ENCODE measurements around the gene ORMDL1.
"Not testable (repeated sequence)": the region's sequence is repeated elsewhere in the genome, so short reads cannot be mapped to it uniquely, and the experiment has no call there.

ORMDL1 gene

DNA sequence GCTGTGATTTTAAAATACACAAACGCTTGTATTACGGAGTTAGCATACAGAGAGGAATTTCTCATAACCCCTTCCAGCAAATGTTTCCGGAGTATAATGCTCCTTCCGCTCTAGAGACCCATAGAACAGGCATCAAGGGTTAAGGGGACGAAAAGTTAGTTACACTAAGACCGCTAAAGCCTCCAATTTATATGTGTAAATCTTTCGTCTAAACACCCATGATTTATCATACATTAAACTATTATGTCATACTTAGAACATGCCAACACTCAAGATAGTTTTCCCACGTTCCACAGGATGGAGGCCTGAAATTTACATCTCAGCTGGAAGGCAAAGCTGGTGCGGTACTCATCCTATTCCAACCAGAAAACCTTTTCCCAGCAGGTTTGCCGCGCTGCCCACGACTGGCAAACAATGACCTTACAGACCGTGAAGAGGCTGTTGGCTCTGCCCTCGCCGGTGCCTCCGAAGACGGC is 650 bp downstream of the ORMDL1 start:
- intact Hi-C loops (cut with DNase I), result loop anchor here (5.0 kb wide), 1 partner anchor 121 kb away; the partner anchor contains the start of gene ASNSD1
- peak in 3 of 42 donors; percentile 15 to 22 (median 22) for DNase-seq

DNA sequence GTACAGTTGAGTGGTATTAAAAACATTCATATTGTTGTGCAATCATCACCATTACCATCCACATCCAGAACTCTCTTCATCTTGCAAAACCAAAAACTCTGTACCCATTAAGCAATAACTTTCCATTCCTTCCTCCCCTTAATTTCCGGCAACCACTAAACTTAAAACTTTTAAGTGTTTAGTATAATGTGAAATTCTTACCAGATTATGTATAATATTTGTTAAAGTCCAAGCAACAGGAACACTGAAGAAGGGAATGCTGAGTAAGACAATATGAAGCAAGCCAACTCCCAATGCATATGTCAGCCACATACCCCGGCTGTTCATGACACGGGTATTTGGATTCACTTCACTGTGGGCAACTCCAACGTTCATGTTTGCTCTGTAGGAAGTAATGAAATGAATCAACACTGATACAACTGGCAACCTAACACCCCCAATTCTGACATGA is 1.9 kb downstream of the ORMDL1 start:
- DNase-seq, result no peak
- intact Hi-C loops (cut with DNase I), result loop anchor here (5.0 kb wide), 1 partner anchor 120 kb away; the partner anchor contains the start of gene ASNSD1

DNA sequence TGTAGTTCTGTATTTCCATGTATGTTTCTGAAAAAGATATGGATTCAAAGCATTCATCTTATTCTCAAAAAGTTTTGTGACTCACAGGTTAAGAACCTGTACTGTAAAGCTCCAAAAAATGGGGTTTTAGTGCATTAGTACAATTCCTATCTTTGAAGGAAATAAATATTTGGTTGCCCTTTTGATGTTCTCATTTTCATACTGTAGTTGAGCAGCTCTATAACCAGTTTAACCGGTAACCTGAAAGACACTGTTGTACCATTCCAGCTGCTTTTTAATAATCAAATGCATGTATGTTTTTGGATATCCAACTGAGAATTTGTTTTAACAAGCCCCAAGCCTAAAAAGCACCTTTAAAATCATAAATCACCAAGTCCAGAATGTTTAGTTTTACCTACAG is 11.9 kb downstream of the ORMDL1 start:
- intact Hi-C loops (cut with DNase I), result no loop called here
- DNase-seq, result no peak

DNA sequence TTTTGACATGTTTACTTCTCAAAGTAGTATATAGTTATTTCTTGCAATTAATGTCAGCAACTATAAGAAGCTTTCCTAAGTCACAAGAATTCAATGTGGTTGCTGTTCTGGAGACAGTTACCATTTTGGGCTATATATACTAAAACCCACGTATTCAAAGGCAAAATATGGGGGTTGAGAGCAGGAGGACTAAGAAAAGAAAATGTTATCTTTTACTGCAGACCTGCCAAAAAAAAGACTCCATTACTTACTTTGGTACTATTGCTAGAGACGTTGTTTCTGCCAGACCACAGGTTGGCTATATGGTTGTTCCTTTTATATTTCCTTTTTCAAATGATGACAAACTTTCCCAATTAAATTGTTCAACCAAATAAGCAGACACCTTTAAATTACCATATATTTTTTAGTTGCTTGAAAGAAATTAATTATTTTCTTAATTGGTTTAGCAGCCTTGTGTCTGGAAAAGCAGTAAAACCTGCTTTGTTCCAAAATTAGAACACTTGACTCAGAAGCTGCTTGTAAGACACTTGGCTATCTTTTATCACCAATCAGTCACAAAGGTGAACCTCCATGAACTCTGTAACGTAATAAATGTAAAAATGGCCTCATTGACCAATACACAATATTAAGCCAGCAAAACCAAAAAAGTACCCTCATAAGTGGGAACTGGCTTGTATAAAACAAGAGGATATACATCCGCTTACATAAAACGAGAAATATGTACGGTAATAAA is 13.4 kb downstream of the ORMDL1 start:
- intact Hi-C loops (cut with DNase I), result no loop called here
- no peak for DNase-seq

DNA sequence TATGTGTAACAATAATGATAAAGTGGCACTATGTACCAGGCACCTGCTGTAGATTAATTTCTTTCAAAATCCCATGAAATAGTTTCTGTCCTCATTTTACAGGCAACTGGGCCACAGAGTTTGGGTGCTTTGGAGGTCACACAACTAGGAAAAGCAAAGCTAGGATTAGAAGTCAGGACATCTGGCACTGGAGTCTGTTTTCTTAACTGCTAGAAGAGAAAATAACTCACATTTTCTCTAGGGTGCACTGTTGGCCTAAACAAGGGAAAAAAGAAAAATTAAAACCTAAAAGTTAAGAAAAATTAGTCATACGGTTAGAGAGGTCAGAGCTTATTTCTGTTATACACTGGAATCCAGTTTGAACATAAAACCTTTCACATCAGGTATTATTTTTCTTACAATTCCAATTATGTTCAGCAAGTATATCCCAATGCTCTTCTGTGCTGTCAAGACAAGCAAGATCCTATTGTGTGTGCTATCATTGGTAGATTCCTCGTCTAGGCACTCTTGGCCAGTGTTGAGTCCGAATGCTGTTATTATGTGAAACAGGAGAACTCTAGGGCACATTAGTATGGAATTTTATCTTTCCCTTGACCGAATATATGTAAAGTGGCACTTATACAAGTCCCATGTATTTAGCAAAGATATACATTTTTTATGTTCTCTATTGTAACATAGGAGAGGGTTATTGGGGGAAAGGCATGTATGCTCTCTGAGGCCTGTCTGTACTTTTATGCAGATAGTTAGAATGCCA is 20.1 kb downstream of the ORMDL1 start:
- intact Hi-C loops (cut with DNase I), result loop anchor here (5.0 kb wide), 2 partner anchors 87 to 102 kb away; partner anchors contain the start of gene ASNSD1
- no peak for DNase-seq

DNA sequence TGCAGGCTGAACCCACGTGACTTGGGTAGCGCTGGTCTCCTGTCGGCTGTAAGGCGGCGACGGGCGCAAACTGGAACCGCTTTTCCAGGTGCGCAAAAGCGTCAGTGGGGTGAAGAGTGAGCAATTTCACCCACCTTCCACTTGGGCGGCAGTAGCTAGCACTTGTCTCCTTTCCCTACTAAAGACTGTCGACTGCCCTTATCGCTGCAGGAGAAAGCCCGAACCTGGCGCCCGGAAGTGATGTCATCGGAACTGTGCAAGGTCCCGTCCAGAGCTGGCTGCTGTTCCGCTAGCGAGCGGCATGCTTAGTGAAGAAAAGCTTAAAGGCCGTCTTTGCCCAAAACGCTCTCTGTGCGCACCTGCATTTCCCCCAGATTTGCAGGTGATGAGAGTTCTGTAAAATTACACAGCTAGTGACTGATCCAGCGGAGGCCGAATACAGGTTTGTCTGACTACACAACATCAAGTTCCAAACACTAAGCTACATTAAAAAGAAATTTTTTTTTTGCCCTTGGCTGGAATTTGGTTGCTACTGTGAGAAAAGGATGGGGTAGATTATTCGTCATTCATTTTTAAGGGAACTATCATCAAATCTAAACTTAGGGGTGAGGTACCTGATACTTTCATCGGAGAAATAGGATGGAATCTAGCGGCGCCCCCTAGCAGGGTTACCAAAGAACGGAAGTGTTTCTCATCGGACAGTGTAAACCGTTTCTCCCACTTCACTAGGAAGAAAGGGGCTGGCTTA is 21.4 kb downstream of the ORMDL1 start, which contains the start of gene OSGEPL1:
TSS of gene OSGEPL1 (minus strand) at position 242 of the 748 bp plus-strand sequence. CDS start 1,152 bp downstream, outside the sequence.
- intact Hi-C loops (cut with DNase I), result loop anchor here (5.0 kb wide), 2 partner anchors 85 to 100 kb away; partner anchors contain the start of gene ASNSD1
- peak; percentile 93 to 98 (median 97) for DNase-seq

DNA sequence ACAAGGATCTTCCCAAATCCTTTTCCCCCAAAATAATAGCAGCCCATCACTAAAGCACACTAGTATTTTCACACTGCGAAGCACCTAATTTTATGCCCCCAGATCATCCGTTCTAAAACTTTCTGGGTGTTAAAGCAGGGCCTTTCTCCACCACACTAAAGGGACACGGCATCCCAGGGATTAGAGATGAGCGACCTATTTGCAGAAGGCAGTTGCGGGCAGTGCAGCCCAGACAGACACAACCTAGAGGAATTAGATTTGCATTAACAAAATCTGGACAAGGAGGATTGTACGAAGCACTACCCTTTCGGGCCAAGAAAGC is 21.9 kb downstream of the ORMDL1 start:
- intact Hi-C loops (cut with DNase I), result loop anchor here (5.0 kb wide), 2 partner anchors 85 to 100 kb away; partner anchors contain the start of gene ASNSD1

DNA sequence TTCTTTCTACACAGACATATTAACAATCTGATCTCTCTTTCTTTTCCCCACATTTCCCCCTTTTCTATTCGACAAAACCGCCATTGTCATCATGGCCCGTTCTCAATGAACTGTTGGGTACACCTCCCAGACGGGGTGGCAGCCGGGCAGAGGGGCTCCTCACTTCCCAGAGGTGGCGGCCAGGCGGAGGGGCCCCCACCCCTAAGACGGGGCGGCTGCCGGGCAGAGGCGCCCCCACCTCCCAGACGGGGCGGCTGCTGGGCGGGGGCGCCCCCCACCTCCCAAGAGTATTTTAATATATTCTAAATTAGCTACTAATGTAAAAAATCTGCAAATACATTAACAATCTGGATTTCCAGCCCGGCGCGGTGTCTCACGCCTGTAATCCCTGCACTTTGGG is 24.0 kb downstream of the ORMDL1 start:
- intact Hi-C loops (cut with DNase I), result loop anchor here (5.0 kb wide), 2 partner anchors 83 to 98 kb away; partner anchors contain the start of gene ASNSD1
- not testable (repeated sequence) for DNase-seq

More for the DNA sequence above, 21.9 kb downstream of the ORMDL1 start:
- no peak for DNase-seq

DNA sequence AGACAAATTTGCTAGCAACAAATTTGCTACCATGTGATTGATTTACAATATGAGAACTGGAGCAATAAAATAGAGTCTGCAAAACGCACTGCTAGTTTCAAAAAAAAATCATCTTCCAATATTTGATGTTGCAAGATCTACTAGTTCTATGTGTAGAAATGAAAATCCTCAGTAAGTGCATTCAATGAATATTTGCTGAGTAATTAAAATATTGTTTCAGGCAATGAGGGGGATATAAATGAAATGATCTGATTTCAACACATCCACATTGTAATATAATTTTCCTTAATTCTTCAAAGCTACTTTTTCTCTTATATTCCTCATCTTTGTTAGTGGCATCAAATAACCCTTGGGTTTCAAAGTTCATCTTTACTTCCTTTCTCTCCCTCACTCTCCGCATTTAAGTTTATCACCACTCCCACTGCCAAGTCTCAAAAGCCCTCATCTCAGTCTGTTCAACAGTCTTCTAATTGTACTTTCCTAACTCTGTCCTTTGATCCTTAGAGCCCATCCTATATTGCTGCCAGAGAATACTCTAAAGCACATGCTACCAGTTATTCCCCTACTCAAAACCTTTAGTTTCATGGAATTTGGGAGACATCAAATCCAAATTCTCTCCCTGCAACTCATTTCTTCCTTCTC is 27.7 kb downstream of the ORMDL1 start:
- no peak for DNase-seq
- intact Hi-C loops (cut with DNase I), result no loop called here

DNA sequence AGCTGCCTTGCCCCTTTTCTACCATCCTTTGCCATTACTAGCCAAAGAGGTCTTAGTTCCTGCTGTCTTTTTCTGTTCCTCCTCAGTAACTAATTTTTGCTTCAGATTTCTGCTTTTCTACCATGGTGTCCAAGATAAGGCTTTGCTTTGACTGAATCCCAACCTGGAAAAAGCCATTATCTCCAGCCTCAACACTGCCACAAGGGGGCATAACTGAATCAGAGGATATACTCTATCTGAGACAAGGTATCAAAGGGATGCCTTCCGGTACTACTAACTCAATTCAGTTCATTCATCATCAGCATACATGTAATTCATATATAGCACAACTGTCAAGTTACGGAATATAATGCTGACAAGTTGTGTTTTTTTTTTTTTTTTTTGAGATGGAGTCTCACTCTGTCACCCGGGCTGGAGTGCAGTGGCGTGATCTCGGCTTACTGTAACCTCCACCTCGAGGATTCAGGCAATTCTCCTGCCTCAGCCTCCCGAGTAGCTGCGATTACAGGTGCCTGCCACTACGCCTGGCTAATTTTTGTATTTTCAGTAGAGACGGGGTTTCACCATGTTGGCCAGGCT is 33.0 kb downstream of the ORMDL1 start:
- DNase-seq, result peak in 8 of 42 donors; percentile 7 to 56 (median 22)
- intact Hi-C loops (cut with DNase I), result no loop called here

DNA sequence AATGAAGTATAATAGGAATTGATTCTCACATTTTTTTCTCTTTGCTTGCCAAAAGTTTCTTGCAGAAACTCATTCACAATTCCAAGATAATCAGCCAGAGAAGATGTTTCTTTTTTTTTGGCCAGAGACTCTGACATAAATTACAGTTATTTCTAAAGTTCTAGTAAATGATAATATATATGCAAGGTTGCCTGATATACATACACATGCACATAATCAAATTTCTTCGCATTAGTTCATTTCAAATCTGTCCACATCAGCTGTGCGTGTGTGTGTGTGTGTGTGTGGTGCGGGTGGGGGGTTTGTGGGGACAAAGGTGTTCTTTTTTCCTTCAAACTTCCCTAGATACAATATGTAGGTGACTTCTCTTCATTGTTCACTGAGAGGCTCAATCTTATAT is 54.7 kb downstream of the ORMDL1 start:
- intact Hi-C loops (cut with DNase I), result no loop called here
- DNase-seq, result no peak

DNA sequence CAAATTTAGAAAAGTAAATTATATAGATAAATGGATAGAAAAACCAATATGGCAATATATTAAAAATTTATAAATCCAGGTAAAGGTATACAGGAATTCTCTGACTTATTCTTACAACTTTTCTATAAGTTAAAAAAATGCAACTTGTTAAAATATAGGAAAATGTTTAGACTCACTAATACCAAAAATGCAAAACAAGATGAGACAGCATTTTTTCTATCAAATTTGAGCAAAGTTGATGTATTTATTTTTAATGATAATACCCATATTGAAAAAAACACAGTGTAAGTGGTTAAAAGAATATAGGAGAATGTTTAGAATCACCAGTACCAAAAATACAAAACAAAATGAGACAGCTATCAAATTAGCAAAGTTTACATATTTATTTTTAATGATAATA is 57.3 kb downstream of the ORMDL1 start:
- DNase-seq, result no peak
- intact Hi-C loops (cut with DNase I), result no loop called here

DNA sequence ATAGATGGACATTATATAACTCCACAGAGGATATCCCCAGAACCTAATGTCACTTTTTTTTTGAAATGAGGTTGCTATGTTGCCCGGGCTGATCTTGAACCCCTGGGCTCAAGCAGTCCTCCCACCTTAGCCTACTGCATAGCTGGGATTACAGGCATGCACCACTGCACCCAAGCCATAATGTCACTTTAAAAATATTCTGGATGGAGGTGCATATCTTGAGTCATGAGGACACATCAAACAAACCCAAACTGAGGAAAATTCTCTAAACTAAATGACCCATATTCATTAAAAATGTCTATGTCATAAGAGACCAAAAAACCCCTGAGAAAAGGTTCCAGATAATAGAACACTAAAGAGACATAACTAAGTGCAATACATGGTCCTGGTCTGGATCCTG is 57.9 kb downstream of the ORMDL1 start:
- intact Hi-C loops (cut with DNase I), result no loop called here
- no peak for DNase-seq

DNA sequence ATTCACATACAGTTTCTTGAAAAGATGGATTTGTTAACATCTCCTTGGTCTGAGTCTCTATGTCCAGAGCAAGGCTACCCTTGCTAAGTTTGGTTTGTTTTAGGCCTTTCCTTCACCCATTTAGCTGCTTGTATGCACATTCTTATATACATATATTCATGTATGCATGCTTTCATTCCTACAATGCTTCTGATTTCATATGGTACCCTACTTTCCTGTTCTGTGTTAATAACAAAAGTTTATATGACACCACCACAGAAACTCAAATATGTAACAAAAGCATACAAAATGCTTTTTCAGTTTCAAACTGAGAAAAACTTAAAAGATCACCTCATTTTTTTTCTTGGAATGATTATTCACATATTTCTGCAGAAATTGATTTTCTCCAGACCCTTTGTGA is 60.9 kb downstream of the ORMDL1 start:
- no peak for DNase-seq
- intact Hi-C loops (cut with DNase I), result no loop called here
